ENCODE results near the gene EPN2. TPM values are rescaled to one million over a fixed set of nuclear protein-coding genes. Genes with fewer than 3 reads are reported as not detected.

Gene EPN2
- total RNA-seq, 2 donors from 2014 or later, result 28.8 to 67.7 TPM

GRCh38 chr17:19381361-19381740 lies 144.2 kb downstream of the EPN2 start:
- TF ChIP-seq CTCF (IDR thresholded peaks at IDR 0.05), result no peak
- no peak for TF ChIP-seq POLR2A (IDR thresholded peaks at IDR 0.05)
- no peak for TF ChIP-seq POLR2AphosphoS5 (IDR thresholded peaks at IDR 0.05)
- H3K27ac ChIP-seq, result no peak overlapping the region
- H3K4me1 ChIP-seq (replicated peaks), result peaks cover 12% of the 10 kb centered on the region
- WGBS, result 90% methylated on average over 7 of the region's 7 CpGs
- no peaks in the 10 kb centered on the region for H3K27me3 ChIP-seq (replicated peaks; ENCODE audit: insufficient read depth)
- no peaks in the 10 kb centered on the region for H3K9me3 ChIP-seq
- no peak overlapping the region for H3K4me3 ChIP-seq
- intact Hi-C loops (cut with DNase I), result no loop called here
- DNase-seq (ENCODE audit: low spot score), result no peak
- peaks cover 8 to 11% of the 10 kb centered on the region in 2 donors for H3K36me3 ChIP-seq

DNA sequence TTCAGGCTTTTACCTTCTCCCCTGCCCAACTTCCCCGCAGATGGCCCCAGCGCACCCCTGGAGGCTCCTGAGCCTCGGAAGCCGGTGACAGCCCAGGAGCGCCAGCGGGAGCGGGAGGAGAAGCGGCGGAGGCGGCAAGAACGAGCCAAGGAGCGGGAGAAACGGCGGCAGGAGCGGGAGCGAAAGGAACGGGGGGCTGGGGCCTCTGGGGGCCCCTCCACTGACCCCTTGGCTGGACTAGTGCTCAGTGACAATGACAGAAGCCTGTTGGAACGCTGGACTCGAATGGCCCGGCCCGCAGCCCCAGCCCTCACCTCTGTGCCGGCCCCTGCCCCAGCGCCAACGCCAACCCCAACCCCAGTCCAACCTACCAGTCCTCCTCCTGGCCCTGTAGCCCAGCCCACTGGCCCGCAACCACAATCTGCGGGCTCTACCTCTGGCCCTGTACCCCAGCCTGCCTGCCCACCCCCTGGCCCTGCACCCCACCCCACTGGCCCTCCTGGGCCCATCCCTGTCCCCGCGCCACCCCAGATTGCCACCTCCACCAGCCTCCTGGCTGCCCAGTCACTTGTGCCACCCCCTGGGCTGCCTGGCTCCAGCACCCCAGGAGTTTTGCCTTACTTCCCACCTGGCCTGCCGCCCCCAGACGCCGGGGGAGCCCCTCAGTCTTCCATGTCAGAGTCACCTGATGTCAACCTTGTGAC lies 144.7 kb downstream of the EPN2 start:
- Histone ChIP-seq H3K9me3 (no peaks in the 10 kb centered on the region), H3K27ac (no peak overlapping the region), H3K4me3 (no peak overlapping the region), H3K36me3 (peaks cover 8 to 11% of the 10 kb centered on the region in 2 donors), H3K4me1 (replicated peaks) (peaks cover 12% of the 10 kb centered on the region), H3K27me3 (replicated peaks; ENCODE audit: insufficient read depth) (no peaks in the 10 kb centered on the region)
- 91% methylated on average over 31 of the region's 31 CpGs for WGBS
- intact Hi-C loops (cut with DNase I), result no loop called here
- DNase-seq (ENCODE audit: low spot score), result no peak
- no peak for TF ChIP-seq POLR2A (IDR thresholded peaks at IDR 0.05)
- TF ChIP-seq POLR2AphosphoS5 (IDR thresholded peaks at IDR 0.05), result no peak
- TF ChIP-seq CTCF (IDR thresholded peaks at IDR 0.05), result no peak

DNA sequence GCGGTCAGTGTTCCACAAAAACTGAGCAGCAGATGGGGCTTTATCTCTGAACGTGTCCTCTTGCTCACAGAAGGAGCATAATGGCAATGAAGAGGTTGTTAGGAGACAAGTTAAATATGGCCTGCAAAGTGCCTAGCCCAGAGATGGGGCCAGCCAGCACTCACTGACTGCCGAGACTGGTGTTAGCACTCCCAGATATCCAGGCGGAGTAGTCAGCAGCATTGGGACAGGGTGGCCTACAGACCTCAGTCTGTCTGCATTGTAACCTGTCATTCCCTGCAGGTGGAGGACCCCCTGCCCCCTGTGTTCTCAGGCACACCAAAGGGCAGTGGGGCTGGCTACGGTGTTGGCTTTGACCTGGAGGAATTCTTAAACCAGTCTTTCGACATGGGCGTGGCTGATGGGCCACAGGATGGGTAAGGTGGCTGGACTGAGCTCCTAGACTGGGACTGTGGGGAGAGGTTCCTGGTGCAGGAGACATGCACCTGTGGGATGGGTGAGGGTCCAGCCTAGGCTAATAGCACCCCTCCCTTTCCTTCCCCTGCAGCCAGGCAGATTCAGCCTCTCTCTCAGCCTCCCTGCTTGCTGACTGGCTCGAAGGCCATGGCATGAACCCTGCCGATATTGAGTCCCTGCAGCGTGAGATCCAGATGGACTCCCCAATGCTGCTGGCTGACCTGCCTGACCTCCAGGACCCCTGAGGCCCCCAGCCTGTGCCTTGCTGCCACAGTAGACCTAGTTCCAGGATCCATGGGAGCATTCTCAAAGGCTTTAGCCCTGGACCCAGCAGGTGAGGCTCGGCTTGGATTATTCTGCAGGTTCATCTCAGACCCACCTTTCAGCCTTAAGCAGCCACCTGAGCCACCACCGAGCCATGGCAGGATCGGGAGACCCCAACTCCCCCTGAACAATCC lies 145.6 kb downstream of the EPN2 start:
- DNase-seq (ENCODE audit: low spot score), result no peak
- intact Hi-C loops (cut with DNase I), result no loop called here
- WGBS, result 86% methylated on average over 13 of the region's 13 CpGs
- H3K27me3 ChIP-seq (replicated peaks; ENCODE audit: insufficient read depth), result no peaks in the 10 kb centered on the region
- H3K4me1 ChIP-seq (replicated peaks), result peaks cover 9% of the 10 kb centered on the region
- TF ChIP-seq POLR2A (IDR thresholded peaks at IDR 0.05) (no peak), POLR2AphosphoS5 (IDR thresholded peaks at IDR 0.05) (no peak), CTCF (IDR thresholded peaks at IDR 0.05) (no peak)
- peaks cover 8 to 11% of the 10 kb centered on the region in 2 donors for H3K36me3 ChIP-seq
- H3K4me3 ChIP-seq, result no peak overlapping the region
- no peak overlapping the region for H3K27ac ChIP-seq
- no peaks in the 10 kb centered on the region for H3K9me3 ChIP-seq

GRCh38 chr17:19383681-19384470 lies 146.7 kb downstream of the EPN2 start:
- H3K9me3 ChIP-seq, result no peaks in the 10 kb centered on the region
- intact Hi-C loops (cut with DNase I), result no loop called here
- TF ChIP-seq POLR2AphosphoS5 (IDR thresholded peaks at IDR 0.05) (no peak), CTCF (IDR thresholded peaks at IDR 0.05) (no peak), POLR2A (IDR thresholded peaks at IDR 0.05) (no peak)
- DNase-seq (ENCODE audit: low spot score), result no peak
- H3K4me3 ChIP-seq, result no peak overlapping the region
- peaks cover 8 to 11% of the 10 kb centered on the region in 2 donors for H3K36me3 ChIP-seq
- H3K4me1 ChIP-seq (replicated peaks), result peaks cover 7% of the 10 kb centered on the region
- H3K27ac ChIP-seq, result peak overlapping the region; percentile 69 to 73
- 61% methylated on average over 6 of the region's 6 CpGs for WGBS
- H3K27me3 ChIP-seq (replicated peaks; ENCODE audit: insufficient read depth), result no peaks in the 10 kb centered on the region
